ENCODE measurements around the gene IL36A.

- TF ChIP-seq BHLHE40 (IDR thresholded peaks at IDR 0.05; ENCODE audit: low read depth, low read length) = no peak
- no peak for TF ChIP-seq ATOH8 (CRISPR knock-in tag; IDR thresholded peaks at IDR 0.05; ENCODE audit: low read depth)
These were observed 11.4 kb upstream of the IL36A start for GRCh38 chr2:112993831-112994230.
